CD4-positive, alpha-beta T cell treated with Interleukin-6 at 100 ng/mL for 8 hours (primary cell): Measurements from ENCODE around the gene NADSYN1.

Source experiments
- DNase-seq: peaks from one replicate; pipeline ENCODE4 v3.0.0-alpha.2; 2020; ENCODE audit warnings: mixed read lengths, low spot score

NADSYN1 gene

GRCh38 chr11:71548716-71549151 is 95.7 kb downstream of the NADSYN1 start:
- no peak for DNase-seq
